Osteocyte (in vitro differentiated cells): ENCODE measurements around the gene RASSF5. TPM values are rescaled to one million over a fixed set of nuclear protein-coding genes. Genes with fewer than 3 reads are reported as not detected.

Source experiments
- DNase-seq: peaks from one replicate; pipeline ENCODE4 v3.0.0; 2021; ENCODE audit warnings: mixed read lengths; ENCODE audit not compliant: unreplicated experiment; ENCODE audit errors: extremely low spot score
- H3K27ac Mint-ChIP-seq: one replicate; pipeline ENCODE4 v1.8.0; 2021; ENCODE audit warnings: mild to moderate bottlenecking, mixed read lengths; ENCODE audit not compliant: unreplicated experiment
- H3K27me3 Mint-ChIP-seq: one replicate; pipeline ENCODE4 v1.8.0; 2021; ENCODE audit warnings: mixed read lengths; ENCODE audit not compliant: unreplicated experiment
- H3K36me3 Mint-ChIP-seq: one replicate; pipeline ENCODE4 v1.8.0; 2021; ENCODE audit warnings: mixed read lengths; ENCODE audit not compliant: unreplicated experiment
- H3K4me1 Mint-ChIP-seq: one replicate; pipeline ENCODE4 v1.8.0; 2021; ENCODE audit warnings: mixed read lengths; ENCODE audit not compliant: unreplicated experiment
- H3K4me3 Mint-ChIP-seq: one replicate; pipeline ENCODE4 v1.8.0; 2021; ENCODE audit warnings: mild to moderate bottlenecking, moderate library complexity, mixed read lengths; ENCODE audit not compliant: unreplicated experiment
- H3K9me3 Mint-ChIP-seq: one replicate; pipeline ENCODE4 v1.8.0; 2021; ENCODE audit warnings: mixed read lengths; ENCODE audit not compliant: unreplicated experiment
- total RNA-seq: library from RNA; stranded (reverse); gene quantifications from 2 replicates; pipeline ENCODE4 v1.2.1, GENCODE V29; 2021
- TF ChIP-seq, protein P1 (sequence below): fragments of 200-600 bp; sonication (generic); IDR thresholded peaks from 2 replicates; pipeline ENCODE4 v1.5.0; 2021; ENCODE audit warnings: antibody characterized with exemption, mild to moderate bottlenecking, moderate library complexity

RASSF5 gene
- total RNA-seq, 1 donor from 2014 or later: not detected

DNA sequence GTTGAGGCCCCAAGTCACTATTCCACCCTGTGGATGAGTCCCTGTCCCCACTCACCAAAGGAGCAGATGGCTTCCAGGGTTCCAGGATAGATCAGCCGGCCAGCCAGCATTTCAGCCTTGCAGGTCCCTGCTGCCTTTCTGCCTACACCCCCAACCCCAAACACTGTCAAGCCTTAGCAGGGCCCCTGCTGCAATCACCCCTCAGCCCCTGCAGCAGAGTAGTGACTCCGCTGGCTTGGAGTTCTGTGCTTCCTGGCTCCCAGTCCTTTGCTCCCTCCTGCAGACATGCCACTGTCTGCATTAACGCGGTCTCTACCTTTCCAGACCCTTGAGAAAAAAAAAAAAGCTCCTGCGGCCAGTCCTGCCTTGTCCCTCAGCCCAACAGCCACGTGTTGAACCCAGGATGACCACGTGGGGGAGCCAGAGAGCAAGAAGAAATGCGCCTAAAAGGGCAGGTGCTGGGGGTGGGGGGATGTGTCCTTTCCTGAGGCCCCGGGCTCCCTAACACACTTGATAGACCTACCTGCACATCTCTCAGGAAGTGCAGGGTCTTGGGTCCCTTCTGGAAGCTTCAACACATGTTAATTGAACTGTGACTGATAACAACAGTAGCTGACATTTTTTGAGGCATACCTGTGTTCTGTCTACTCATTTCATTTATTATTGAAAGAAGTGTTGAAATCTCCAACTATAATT, 37.4 kb downstream of the RASSF5 start:
- Mint-ChIP-seq H3K27ac (no peak overlapping the region), H3K27me3 (peaks cover 36% of the 10 kb centered on the region), H3K4me1 (no peaks in the 10 kb centered on the region), H3K4me3 (no peak overlapping the region), H3K36me3 (no peaks in the 10 kb centered on the region), H3K9me3 (no peaks in the 10 kb centered on the region)
- TF ChIP-seq, protein P1, sequence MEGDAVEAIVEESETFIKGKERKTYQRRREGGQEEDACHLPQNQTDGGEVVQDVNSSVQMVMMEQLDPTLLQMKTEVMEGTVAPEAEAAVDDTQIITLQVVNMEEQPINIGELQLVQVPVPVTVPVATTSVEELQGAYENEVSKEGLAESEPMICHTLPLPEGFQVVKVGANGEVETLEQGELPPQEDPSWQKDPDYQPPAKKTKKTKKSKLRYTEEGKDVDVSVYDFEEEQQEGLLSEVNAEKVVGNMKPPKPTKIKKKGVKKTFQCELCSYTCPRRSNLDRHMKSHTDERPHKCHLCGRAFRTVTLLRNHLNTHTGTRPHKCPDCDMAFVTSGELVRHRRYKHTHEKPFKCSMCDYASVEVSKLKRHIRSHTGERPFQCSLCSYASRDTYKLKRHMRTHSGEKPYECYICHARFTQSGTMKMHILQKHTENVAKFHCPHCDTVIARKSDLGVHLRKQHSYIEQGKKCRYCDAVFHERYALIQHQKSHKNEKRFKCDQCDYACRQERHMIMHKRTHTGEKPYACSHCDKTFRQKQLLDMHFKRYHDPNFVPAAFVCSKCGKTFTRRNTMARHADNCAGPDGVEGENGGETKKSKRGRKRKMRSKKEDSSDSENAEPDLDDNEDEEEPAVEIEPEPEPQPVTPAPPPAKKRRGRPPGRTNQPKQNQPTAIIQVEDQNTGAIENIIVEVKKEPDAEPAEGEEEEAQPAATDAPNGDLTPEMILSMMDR: peak; percentile 83
- peak; percentile 92 for DNase-seq

DNA sequence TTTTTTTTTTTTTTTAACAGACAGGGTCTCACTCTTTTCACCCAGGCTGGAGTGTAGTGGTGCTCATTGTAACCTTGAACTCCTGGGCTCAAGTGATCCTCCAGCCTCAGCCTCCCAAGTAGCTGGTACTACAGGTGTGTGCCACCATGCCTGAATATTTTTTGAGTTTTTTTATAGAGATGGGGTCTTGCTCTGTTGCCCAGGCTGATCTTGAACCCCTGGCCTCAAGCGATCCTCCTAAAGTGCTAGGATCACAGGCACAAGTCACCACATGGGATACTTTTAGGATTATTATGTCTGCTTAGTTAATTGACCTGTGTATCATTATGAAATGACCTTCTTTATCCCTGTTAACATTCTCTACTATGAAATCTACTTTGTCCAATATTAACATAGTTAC, 38.0 kb downstream of the RASSF5 start:
- DNase-seq: no peak
- H3K27me3 Mint-ChIP-seq: peaks cover 42% of the 10 kb centered on the region
- no peaks in the 10 kb centered on the region for H3K9me3 Mint-ChIP-seq
- H3K4me1 Mint-ChIP-seq: no peaks in the 10 kb centered on the region
- H3K27ac Mint-ChIP-seq: no peak overlapping the region
- H3K4me3 Mint-ChIP-seq: no peak overlapping the region
- H3K36me3 Mint-ChIP-seq: no peaks in the 10 kb centered on the region
- TF ChIP-seq, protein P1: no peak

DNA sequence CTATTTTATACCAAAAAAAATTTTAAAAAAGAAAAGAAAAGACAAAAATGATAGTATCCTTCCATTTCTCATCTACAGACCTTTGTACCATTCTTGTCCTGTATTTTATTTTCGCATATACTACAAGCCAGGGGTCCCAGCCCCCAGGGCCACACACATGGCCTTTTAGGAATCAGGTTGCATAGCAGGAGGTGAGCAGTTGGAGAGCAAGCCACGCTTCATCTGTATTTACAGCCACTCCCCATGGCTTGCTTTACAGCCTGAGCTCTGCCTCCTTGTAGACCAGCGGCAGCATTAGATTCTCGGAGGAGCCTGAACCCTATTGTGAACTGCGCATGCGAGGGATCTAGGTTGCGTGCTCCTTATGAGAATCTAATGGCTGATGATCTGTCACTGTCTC, 39.8 kb downstream of the RASSF5 start:
- Mint-ChIP-seq H3K9me3 (no peaks in the 10 kb centered on the region), H3K27ac (no peak overlapping the region), H3K27me3 (peaks cover 57% of the 10 kb centered on the region), H3K4me3 (no peak overlapping the region), H3K36me3 (no peaks in the 10 kb centered on the region), H3K4me1 (no peaks in the 10 kb centered on the region)
- DNase-seq: no peak
- TF ChIP-seq, protein P1: no peak

DNA sequence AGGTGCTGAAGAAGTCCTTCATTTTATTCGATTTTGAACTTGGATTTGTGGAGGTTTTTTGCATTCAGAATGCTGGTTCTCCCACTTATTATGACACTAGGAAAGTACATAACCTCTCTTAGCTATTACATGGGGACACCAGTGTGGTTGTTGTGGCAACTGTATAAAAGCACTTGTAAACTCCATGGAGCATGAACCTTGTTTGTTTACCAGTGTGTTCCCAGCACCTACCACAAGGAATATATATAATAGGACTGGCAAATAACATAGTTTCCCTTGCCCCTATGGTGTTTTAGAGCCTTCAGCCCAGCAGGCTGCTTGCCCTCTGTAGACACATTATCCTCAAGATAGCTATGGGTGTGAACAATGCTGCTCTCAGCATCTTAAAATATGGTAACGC, 43.1 kb downstream of the RASSF5 start:
- Mint-ChIP-seq H3K4me1 (no peaks in the 10 kb centered on the region), H3K36me3 (no peaks in the 10 kb centered on the region), H3K27ac (no peak overlapping the region), H3K27me3 (peaks cover 76% of the 10 kb centered on the region), H3K4me3 (no peak overlapping the region), H3K9me3 (no peaks in the 10 kb centered on the region)
- no peak for DNase-seq
- TF ChIP-seq, protein P1: no peak

DNA sequence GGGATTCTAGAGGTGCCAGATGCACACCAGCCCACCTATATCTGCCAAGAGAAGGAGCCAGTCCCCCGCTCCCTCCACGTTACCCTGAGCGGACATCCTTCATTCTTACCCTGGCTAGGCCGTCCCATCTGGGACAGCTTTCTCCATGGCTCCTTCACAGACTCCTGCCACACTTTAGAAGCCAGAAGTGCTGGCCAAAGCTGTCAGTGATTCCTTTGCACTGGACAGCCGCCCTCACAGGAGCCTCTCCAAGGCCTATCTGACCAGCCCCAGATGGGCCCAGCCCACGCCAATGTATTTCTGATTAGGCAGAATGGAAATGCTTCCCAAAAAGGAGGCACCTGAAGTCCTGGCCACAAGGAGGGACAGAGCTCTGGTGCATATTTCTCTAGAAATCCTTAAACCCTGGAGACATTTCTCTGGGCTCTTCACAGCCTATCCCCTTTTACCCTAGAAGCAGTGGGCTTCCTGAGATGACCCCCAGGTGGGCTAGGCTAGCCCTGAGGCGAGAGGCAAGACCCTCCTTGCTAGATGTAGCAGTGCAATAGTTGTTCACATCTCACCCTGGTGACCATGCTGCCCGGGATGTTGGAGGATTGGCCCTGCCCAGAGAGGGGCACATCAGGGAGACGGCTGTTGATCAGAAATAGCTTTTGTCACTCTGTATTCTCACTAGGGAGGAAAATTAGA, 44.1 kb downstream of the RASSF5 start:
- Mint-ChIP-seq H3K9me3 (no peaks in the 10 kb centered on the region), H3K27ac (no peak overlapping the region), H3K4me3 (no peak overlapping the region), H3K36me3 (no peaks in the 10 kb centered on the region), H3K27me3 (peaks cover 80% of the 10 kb centered on the region), H3K4me1 (peaks cover 2% of the 10 kb centered on the region)
- DNase-seq: no peak
- TF ChIP-seq, protein P1: no peak
